AG20443 (cell line): ENCODE data around the gene COLEC12.

Source experiments
- DNase-seq: peaks from one replicate; pipeline ENCODE4 v3.0.0; 2012; ENCODE audit warnings: low spot score, mixed read lengths

Gene COLEC12

GRCh38 chr18:384897-385296 is 115.6 kb downstream of the COLEC12 start:
- no peak for DNase-seq

- no peak for DNase-seq
These were observed 117.4 kb downstream of the COLEC12 start for GRCh38 chr18:383135-383534.

DNA sequence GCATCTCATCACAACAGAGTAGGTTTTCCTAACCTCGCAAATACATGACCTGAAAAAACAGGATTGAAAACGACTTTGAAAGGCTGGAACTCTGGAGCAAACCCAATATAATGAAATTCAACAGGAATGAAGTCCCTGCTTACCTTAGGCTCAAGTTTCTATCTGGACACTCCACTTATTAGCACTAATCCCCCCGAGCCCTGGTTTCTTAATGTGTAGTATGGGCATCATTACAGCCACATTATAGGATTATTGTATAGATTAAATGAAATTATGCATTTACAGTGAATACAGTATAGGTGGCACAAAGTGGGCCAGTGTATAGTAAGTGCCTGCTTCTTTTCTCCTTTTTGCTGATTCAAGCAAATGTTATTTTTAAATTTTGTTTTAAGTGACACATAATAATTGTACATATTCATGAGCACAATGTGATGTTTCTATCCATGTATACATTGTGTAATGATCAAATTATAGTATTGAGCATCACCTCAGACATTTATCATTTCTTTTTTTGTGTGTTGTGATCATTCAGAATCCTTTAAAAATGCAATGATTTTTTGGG is 118.0 kb downstream of the COLEC12 start:
- no peak for DNase-seq

DNA sequence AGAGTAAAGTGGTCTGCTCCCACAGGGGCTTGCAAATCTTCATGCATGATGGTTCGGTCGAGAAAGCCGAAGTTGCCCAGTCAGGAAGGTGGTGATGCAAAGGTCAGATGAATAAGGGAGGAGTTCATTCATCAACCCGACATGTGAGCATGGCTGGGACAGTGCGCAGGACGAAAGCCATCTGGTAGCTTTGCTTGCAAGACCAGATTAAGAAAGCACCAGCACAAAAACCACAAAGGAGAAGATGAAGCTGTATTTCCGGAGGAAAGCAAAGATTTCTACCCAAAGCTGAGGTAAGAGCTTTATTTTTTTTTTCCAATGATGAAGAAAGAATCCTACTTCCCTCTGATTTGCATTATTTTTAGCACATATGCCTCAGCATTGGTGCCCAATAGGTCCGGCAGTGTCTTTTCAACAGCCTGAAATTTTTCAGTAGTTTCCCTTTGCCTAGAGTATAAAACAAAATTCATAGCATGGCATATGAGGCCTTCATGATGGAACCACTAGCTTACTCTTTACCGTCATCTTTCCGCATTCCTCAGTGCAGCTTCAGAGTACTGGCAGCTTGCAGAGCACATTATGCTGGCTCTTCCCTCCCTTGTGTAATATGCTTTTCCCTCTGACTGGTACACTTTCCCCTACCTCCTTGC is 120.7 kb downstream of the COLEC12 start:
- DNase-seq: no peak

DNA sequence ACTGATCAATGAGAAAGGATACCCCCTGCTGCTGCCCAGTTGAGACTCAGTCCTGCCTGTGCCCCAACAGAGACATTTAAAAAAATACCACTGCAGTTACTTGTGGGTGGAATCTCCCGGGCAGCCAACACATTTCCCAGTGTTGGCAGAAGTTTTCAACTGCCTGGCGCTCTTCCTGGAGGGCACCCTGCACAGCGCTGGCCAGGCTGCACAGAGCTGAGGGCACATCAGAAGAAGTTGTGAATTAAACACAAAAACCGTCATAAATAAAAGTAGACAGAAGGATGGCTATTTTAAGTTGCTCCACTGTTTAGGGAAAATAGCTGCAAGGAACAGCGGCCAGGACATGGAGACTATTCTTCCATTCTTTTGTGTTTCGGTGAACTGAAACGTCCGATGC is 122.4 kb downstream of the COLEC12 start:
- DNase-seq: no peak

GRCh38 chr18:377088-377487 is 123.4 kb downstream of the COLEC12 start:
- DNase-seq: no peak

GRCh38 chr18:376311-376710 is 124.2 kb downstream of the COLEC12 start:
- DNase-seq: no peak

DNA sequence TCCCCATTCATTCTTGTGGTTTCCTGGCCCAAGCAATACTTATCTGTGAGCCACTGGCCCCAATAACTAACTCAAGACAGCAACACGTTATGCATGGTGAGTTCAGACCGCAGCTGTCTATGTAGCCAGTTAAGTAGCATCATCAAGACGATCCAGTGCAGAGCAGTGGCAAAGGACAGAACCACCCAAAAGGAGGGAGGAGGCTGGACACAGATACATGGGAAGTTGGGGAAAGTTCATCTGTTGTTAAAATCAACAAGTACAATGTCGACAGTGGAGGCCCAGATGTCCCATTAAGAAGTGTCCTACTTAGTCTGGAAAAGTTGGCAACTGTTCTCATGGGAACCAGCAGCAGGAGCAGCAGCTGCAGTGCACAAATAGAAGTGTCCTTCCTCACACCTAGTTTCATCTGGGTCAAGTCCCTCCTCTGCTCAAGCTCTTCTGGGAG is 125.8 kb downstream of the COLEC12 start:
- DNase-seq: no peak

DNA sequence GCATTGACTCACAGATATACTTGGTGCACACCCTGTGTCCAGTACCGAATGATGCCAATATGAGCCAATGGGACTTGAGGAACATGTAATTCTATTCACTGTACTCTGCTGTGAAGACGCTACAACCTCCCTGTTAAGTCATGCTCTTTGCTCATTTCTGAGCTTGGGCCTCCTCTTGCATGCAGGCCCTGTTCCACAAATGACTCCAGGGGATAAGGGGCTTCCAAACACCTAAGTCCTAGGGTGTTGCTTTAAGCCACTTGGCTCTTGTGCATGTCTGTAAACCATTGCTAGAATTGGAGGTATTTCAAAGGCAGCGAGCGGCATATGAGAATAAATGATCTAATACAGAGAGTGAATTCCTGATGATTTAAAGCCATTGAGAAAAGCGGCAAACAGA is 126.7 kb downstream of the COLEC12 start:
- no peak for DNase-seq

DNA sequence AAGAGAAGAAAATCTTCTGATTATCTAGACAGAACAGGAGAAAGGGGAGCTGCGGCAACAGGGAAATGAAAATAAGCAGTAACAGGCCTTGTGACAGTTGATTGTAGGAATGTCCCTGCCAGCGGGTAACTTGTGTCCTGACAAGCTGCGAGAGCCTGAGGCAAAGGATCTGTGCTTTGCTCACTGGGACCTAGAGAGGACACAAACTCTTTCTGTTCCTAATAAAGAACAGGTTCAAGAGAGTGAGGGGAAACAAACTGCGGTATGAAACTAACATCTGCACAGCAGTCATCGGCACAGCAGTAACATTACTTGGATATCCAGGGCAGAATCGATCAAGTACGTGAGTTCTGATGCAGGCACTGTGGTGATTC is 128.9 kb downstream of the COLEC12 start:
- DNase-seq: no peak

DNA sequence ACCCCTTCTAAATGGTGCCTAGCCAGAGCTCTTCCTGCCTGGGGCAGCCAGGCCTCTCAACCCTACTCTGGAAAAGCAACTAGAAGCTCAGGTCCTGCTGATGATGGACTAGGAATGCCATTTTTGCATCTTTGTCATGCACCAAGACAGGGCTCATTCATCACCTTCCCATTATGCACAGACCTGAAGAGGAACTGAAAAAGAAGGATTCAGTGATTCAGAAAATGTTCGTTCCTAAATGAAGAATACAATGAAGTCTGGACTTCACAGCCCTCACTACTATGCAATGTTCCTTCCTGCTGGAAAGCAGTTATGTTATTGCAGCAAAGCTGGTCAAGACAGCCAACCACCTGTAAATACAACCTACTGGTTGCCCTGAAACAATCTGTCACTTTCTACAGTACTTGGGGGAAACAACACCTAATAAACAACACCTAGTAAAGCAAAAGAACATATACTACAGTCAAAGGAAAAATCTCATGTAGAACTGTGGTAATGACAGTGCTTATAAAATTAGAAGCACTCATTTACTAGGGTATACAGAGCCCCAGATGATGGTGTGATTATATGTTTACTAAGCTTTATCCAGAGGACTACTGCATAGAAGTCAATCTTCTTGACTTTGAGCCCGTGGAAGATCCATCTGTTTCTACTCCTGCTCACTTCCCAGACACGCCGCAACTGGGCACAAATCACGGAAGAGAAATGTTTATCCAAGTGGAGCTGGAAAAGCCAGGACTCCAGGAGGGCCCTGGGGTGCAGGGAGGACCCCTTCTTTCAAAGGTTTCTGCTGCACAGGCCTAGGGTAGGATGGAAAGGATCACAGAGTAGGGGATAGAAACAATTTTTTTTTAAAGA is 129.5 kb downstream of the COLEC12 start:
- peak; percentile 14 for DNase-seq

- no peak for DNase-seq
These were observed 131.1 kb downstream of the COLEC12 start for GRCh38 chr18:369224-370015.

DNA sequence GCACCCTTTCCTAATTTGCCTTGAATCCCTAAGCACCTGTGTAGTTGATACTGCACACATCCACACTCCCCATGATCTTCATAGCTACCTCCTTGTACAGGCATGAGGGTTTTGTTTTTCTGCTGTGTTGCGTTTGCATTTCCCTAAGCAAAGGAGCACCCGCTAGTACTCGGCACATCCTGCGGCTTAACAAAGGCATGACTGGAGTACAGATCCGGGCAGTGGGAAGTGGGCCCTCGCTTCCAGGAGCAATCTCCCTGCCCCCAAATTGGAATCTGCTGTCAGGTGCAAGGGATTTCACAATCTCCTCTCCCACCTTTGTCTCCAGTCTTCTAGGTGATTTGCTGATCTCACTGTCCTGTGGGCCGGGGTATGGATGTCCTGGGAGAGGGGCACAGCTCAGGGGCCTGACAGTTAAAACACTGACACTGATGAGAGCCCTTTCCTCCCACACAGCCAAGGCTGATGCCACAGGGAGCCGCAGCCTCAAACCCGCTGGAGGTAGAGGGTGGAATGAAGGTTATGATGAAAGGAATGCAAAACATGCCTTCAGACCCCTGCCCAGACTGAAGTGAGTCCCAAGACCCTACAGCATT is 133.9 kb downstream of the COLEC12 start:
- no peak for DNase-seq

GRCh38 chr18:365651-366050 is 134.8 kb downstream of the COLEC12 start:
- DNase-seq: no peak

DNA sequence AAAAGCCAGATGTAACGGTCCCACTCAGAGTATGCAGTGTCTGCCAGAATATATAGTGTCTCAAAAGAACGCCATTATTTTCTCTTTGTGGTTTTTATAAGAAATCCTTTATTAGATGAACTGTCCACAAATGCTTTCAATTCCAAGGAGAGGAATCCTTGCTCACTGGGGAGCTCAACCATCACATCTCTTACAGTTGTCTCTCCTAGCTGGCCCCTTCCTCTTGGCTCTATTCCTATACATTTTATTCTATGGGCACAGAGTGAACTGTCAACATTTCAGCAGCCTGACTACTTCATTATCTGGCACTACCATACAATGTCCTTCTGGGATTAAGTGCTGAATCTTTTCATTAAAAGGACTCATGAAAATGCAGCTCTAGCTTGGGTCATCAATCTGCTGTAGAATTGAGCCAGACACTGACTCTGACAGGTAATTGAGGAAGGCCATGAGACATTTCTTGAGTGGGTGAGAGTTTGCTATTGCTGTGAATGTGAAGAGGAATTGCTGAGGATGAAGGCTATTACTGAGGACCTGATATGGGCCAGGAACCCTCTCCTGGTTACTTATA is 136.2 kb downstream of the COLEC12 start:
- no peak for DNase-seq

- DNase-seq: no peak
These were observed 137.0 kb downstream of the COLEC12 start for GRCh38 chr18:363301-364085.

- peak; percentile 37 for DNase-seq
These were observed 137.9 kb downstream of the COLEC12 start for GRCh38 chr18:362311-363290.

DNA sequence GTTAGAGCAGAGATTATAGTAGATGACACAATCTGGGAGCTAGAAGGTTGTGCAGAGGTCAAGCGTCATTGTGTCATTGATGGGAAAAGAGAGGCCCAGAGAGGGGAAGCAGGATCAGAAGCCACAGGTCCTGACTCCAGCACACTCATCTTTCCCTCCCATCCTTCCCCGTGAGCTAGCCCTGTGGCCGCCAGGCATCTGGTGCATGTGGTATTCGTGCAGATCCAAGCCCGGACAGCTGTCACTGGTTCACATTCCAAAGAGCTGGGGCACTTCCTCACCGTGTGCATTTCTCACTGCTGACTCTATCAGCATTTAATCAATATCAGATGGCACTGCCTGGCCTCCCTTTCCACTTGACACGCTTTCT is 138.6 kb downstream of the COLEC12 start:
- DNase-seq: peak; percentile 95

- no peak for DNase-seq
These were observed 139.3 kb downstream of the COLEC12 start for GRCh38 chr18:361100-361732.
